GM23338 (cell line): ENCODE measurements around the gene EXOC3L4.

Experiments used
- CREB1 ChIP-seq: fragments of 250-450 bp; sonication (Bioruptor Pico); IDR thresholded peaks from 2 replicates; pipeline ENCODE4 v1.5.0; 2020; ENCODE audit warnings: low read depth, mild to moderate bottlenecking, moderate library complexity
- EZH2 ChIP-seq: fragments of 200-600 bp; sonication (generic); IDR thresholded peaks from one replicate; pipeline ENCODE4 v1.8.0; 2017; ENCODE audit warnings: antibody characterized with exemption, mild to moderate bottlenecking, low read depth; ENCODE audit not compliant: unreplicated experiment
- EZH2phosphoT487 ChIP-seq: fragments of 200-600 bp; sonication (generic); IDR thresholded peaks from one replicate; pipeline ENCODE4 v1.8.1; 2018; ENCODE audit warnings: antibody characterized with exemption; ENCODE audit not compliant: unreplicated experiment
- JUNB ChIP-seq: IDR thresholded peaks from one replicate; pipeline ENCODE4 v1.6.1; 2016; ENCODE audit warnings: antibody characterized with exemption; ENCODE audit not compliant: unreplicated experiment
- NANOG ChIP-seq: IDR thresholded peaks from 2 replicates; pipeline ENCODE4 v1.6.1; 2016; ENCODE audit warnings: antibody characterized with exemption, borderline replicate concordance
- POLR2AphosphoS5 ChIP-seq: IDR thresholded peaks from 2 replicates; pipeline ENCODE4 v1.6.1; 2016; ENCODE audit warnings: antibody characterized with exemption, low read depth
- STAT1 ChIP-seq: IDR thresholded peaks from one replicate; pipeline ENCODE4 v1.6.1; 2016; ENCODE audit warnings: antibody characterized with exemption; ENCODE audit not compliant: unreplicated experiment
- TF ChIP-seq, protein P1 (sequence below), 2 experiments: fragments of 200-600 bp in 1 of 2; sonication (generic) in 1 of 2; conservative IDR thresholded peaks; 2 replicates each; pipeline versions ENCODE4 v1.5.1 to v1.6.1; 2016 to 2017; ENCODE audit warnings: antibody characterized with exemption in 2 of 2, low read depth in 2 of 2, mild to moderate bottlenecking in 2 of 2, moderate library complexity in 1 of 2
- TF ChIP-seq, protein P2 (sequence below): IDR thresholded peaks from one replicate; pipeline ENCODE4 v1.6.1; 2018; ENCODE audit warnings: antibody characterized with exemption; ENCODE audit not compliant: unreplicated experiment
- TF ChIP-seq, protein P3 (sequence below): IDR thresholded peaks from 2 replicates; pipeline ENCODE4 v1.6.1; 2016; ENCODE audit warnings: antibody characterized with exemption

DNA sequence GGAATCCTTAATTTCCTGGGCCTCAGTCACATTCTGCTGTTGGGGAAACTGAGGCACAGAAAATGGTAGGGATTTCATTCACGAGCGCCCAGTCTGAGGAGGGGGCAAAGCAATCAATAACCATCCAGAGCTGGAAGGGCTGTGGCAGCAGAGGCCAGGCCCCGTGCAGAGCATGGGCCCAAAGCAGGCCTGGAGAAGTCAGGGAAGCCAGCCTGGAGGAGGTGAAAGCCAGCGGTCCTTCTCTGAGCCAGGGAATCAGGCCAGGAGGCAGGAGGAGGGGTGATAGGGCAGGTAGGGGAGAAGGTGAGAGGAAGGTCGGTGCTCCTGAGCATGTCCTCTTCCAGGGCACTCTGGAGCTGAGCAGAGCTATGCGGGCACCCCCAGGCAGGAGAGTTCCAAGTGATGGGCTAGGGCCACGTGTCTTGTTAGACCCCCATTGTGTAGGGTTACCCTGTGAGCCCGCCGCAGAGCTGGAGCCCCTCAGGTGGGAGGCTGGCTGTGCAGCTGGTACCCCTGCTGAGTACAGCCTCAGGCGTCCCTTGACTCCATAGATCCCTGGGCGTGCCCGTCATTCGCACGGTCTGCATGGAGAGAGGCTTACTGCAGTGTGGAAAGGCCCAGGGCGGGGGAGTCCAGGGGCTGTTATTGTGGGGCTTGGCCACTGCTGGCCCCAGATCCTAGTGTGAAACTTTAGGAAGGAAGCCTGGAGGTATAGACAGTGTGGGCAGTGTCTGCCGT lies 33.5 kb downstream of the EXOC3L4 start:
- TF ChIP-seq, protein P1, sequence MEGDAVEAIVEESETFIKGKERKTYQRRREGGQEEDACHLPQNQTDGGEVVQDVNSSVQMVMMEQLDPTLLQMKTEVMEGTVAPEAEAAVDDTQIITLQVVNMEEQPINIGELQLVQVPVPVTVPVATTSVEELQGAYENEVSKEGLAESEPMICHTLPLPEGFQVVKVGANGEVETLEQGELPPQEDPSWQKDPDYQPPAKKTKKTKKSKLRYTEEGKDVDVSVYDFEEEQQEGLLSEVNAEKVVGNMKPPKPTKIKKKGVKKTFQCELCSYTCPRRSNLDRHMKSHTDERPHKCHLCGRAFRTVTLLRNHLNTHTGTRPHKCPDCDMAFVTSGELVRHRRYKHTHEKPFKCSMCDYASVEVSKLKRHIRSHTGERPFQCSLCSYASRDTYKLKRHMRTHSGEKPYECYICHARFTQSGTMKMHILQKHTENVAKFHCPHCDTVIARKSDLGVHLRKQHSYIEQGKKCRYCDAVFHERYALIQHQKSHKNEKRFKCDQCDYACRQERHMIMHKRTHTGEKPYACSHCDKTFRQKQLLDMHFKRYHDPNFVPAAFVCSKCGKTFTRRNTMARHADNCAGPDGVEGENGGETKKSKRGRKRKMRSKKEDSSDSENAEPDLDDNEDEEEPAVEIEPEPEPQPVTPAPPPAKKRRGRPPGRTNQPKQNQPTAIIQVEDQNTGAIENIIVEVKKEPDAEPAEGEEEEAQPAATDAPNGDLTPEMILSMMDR (conservative IDR thresholded peaks at IDR 0.05; ENCODE audit: low read depth in 2 of 2) = no peak
- TF ChIP-seq, protein P2, sequence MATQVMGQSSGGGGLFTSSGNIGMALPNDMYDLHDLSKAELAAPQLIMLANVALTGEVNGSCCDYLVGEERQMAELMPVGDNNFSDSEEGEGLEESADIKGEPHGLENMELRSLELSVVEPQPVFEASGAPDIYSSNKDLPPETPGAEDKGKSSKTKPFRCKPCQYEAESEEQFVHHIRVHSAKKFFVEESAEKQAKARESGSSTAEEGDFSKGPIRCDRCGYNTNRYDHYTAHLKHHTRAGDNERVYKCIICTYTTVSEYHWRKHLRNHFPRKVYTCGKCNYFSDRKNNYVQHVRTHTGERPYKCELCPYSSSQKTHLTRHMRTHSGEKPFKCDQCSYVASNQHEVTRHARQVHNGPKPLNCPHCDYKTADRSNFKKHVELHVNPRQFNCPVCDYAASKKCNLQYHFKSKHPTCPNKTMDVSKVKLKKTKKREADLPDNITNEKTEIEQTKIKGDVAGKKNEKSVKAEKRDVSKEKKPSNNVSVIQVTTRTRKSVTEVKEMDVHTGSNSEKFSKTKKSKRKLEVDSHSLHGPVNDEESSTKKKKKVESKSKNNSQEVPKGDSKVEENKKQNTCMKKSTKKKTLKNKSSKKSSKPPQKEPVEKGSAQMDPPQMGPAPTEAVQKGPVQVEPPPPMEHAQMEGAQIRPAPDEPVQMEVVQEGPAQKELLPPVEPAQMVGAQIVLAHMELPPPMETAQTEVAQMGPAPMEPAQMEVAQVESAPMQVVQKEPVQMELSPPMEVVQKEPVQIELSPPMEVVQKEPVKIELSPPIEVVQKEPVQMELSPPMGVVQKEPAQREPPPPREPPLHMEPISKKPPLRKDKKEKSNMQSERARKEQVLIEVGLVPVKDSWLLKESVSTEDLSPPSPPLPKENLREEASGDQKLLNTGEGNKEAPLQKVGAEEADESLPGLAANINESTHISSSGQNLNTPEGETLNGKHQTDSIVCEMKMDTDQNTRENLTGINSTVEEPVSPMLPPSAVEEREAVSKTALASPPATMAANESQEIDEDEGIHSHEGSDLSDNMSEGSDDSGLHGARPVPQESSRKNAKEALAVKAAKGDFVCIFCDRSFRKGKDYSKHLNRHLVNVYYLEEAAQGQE = no peak
- TF ChIP-seq EZH2 = no peak
- no peak for TF ChIP-seq EZH2phosphoT487
- no peak for TF ChIP-seq POLR2AphosphoS5
- TF ChIP-seq CREB1 (CRISPR knock-in tag) = no peak
- no peak for TF ChIP-seq NANOG
- no peak for TF ChIP-seq JUNB
- TF ChIP-seq STAT1 = no peak
- TF ChIP-seq, protein P3, sequence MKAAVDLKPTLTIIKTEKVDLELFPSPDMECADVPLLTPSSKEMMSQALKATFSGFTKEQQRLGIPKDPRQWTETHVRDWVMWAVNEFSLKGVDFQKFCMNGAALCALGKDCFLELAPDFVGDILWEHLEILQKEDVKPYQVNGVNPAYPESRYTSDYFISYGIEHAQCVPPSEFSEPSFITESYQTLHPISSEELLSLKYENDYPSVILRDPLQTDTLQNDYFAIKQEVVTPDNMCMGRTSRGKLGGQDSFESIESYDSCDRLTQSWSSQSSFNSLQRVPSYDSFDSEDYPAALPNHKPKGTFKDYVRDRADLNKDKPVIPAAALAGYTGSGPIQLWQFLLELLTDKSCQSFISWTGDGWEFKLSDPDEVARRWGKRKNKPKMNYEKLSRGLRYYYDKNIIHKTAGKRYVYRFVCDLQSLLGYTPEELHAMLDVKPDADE = no peak
